Smooth muscle cell (in vitro differentiated cells): Measurements from ENCODE around the gene CADM1. TPM values are rescaled to one million over a fixed set of nuclear protein-coding genes. Genes with fewer than 3 reads are reported as not detected.

Experiments
- DNase-seq: peaks from one replicate; lab custom pipeline; 2025; ENCODE audit not compliant: unreplicated experiment; lab: John Stamatoyannopoulos, UW
- H2AFZ ChIP-seq: fragments of 200-600 bp; sonication (generic); 2 replicates; pipeline ENCODE4 v1.6.0; 2016; ENCODE audit warnings: antibody characterized with exemption, low read depth, mild to moderate bottlenecking
- H3F3A ChIP-seq: fragments of 200-600 bp; sonication (generic); 2 replicates; pipeline ENCODE4 v1.6.0; 2017; ENCODE audit warnings: antibody characterized with exemption, low read depth
- H3K27ac ChIP-seq: fragments of 200-600 bp; sonication (generic); 2 replicates; pipeline ENCODE4 v1.5.1; 2016; ENCODE audit warnings: low read depth, mild to moderate bottlenecking
- H3K27me3 ChIP-seq: fragments of 200-600 bp; sonication (generic); 2 replicates; pipeline ENCODE4 v1.6.1; 2016; ENCODE audit warnings: low read depth, mild to moderate bottlenecking
- H3K36me3 ChIP-seq: fragments of 200-600 bp; sonication (generic); 2 replicates; pipeline ENCODE4 v1.5.1; 2016; ENCODE audit warnings: low read depth
- H3K4me1 ChIP-seq: fragments of 200-600 bp; sonication (generic); 2 replicates; pipeline ENCODE4 v1.5.1; 2016; ENCODE audit warnings: low read depth
- H3K4me2 ChIP-seq: fragments of 200-600 bp; sonication (generic); 2 replicates; pipeline ENCODE4 v1.6.0; 2016; ENCODE audit warnings: mild to moderate bottlenecking
- H3K4me3 ChIP-seq: fragments of 200-600 bp; sonication (generic); 2 replicates; pipeline ENCODE4 v1.5.1; 2016; ENCODE audit warnings: mild to moderate bottlenecking
- H3K79me2 ChIP-seq: fragments of 200-600 bp; sonication (generic); 2 replicates; pipeline ENCODE4 v1.6.0; 2016; ENCODE audit warnings: low read depth, mild to moderate bottlenecking
- H3K9ac ChIP-seq: fragments of 200-600 bp; sonication (generic); 2 replicates; pipeline ENCODE4 v1.6.0; 2016; ENCODE audit warnings: low read depth
- H3K9me3 ChIP-seq: fragments of 200-600 bp; sonication (generic); replicated peaks from 2 replicates; pipeline ENCODE4 v1.5.1; 2016; ENCODE audit warnings: low read depth
- H4K20me1 ChIP-seq: fragments of 200-600 bp; sonication (generic); 2 replicates; pipeline ENCODE4 v1.6.0; 2016; ENCODE audit warnings: low read depth
- WGBS: methylation state at CpG from one replicate; pipeline ENCODE4 v1.1.7; 2016; ENCODE audit warnings: low lambda C conversion rate; 5-methylcytosine and 5-hydroxymethylcytosine counted together
- polyA plus RNA-seq: library from polyadenylated mRNA; unstranded; fragments of >200 nt; fragmentation: Nextera tagmentation; extraction: Ambion mirVana; gene quantifications from 2 replicates; pipeline ENCODE4 v1.2.1, GENCODE V29; 2016
- total RNA-seq: library from RNA; depleted of rRNA; stranded (reverse); fragments of >200 nt; gene quantifications from 2 replicates; pipeline ENCODE4 v1.2.3, GENCODE V29; 2014
- TF ChIP-seq, protein P1 (sequence below): fragments of 200-600 bp; sonication (generic); IDR thresholded peaks from 2 replicates; pipeline ENCODE4 v1.5.1; 2017; ENCODE audit warnings: borderline replicate concordance, mild to moderate bottlenecking, antibody characterized with exemption; ENCODE audit not compliant: insufficient read depth, poor library complexity, severe bottlenecking

The CADM1 gene
- total and polyA plus RNA-seq, 2 experiments from 2014 or later, result 158 to 167 TPM

- Histone ChIP-seq H3K4me3 (no peak overlapping the region), H4K20me1 (peaks cover 73% of the 10 kb centered on the region), H3K79me2 (peaks cover 45% of the 10 kb centered on the region), H2AFZ (no peak overlapping the region), H3K4me2 (no peak overlapping the region), H3K27ac (no peak overlapping the region), H3K9me3 (no peaks in the 10 kb centered on the region), H3K4me1 (no peaks in the 10 kb centered on the region), H3K36me3 (no peaks in the 10 kb centered on the region), H3F3A (no peaks in the 10 kb centered on the region), H3K27me3 (no peaks in the 10 kb centered on the region), H3K9ac (no peak overlapping the region)
- DNase-seq, result no peak
- TF ChIP-seq, protein P1, sequence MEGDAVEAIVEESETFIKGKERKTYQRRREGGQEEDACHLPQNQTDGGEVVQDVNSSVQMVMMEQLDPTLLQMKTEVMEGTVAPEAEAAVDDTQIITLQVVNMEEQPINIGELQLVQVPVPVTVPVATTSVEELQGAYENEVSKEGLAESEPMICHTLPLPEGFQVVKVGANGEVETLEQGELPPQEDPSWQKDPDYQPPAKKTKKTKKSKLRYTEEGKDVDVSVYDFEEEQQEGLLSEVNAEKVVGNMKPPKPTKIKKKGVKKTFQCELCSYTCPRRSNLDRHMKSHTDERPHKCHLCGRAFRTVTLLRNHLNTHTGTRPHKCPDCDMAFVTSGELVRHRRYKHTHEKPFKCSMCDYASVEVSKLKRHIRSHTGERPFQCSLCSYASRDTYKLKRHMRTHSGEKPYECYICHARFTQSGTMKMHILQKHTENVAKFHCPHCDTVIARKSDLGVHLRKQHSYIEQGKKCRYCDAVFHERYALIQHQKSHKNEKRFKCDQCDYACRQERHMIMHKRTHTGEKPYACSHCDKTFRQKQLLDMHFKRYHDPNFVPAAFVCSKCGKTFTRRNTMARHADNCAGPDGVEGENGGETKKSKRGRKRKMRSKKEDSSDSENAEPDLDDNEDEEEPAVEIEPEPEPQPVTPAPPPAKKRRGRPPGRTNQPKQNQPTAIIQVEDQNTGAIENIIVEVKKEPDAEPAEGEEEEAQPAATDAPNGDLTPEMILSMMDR, result no peak
- 97% methylated on average over 3 of the region's 3 CpGs for WGBS
Measured at GRCh38 chr11:115470928-115471327, 33.3 kb downstream of the CADM1 start.

DNA sequence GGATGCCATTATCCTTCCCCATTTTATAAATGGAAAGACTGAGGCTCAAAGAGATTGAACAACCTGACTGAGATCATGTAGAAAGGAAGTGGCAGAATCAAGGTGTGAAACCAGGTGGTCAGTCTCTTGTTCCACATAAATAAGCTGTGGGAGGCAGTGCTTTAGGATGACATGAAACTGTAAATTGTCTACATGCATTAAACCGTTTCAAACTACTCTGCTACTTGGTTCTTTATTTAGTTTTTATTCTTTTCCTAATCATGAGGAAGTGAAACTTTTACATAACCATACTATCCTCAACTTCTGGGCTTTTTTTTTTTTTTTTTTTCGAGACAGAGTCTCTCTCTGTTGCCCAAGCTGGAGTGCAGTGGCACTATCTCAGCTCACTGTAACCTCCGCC is 34.9 kb downstream of the CADM1 start:
- WGBS, result 86% methylated on average over 3 of the region's 3 CpGs
- no peak overlapping the region for H3K9ac ChIP-seq
- H3K4me3 ChIP-seq, result no peak overlapping the region
- H2AFZ ChIP-seq, result no peak overlapping the region
- no peaks in the 10 kb centered on the region for H3K27me3 ChIP-seq
- DNase-seq, result no peak
- H3K4me2 ChIP-seq, result no peak overlapping the region
- no peaks in the 10 kb centered on the region for H3F3A ChIP-seq
- no peaks in the 10 kb centered on the region for H3K4me1 ChIP-seq
- TF ChIP-seq, protein P1, result no peak
- no peaks in the 10 kb centered on the region for H3K9me3 ChIP-seq
- no peak overlapping the region for H3K27ac ChIP-seq
- H4K20me1 ChIP-seq, result peaks cover 77% of the 10 kb centered on the region
- peaks cover 53% of the 10 kb centered on the region for H3K79me2 ChIP-seq
- H3K36me3 ChIP-seq, result no peaks in the 10 kb centered on the region

GRCh38 chr11:115466122-115466521 is 38.1 kb downstream of the CADM1 start:
- TF ChIP-seq, protein P1, result no peak

DNA sequence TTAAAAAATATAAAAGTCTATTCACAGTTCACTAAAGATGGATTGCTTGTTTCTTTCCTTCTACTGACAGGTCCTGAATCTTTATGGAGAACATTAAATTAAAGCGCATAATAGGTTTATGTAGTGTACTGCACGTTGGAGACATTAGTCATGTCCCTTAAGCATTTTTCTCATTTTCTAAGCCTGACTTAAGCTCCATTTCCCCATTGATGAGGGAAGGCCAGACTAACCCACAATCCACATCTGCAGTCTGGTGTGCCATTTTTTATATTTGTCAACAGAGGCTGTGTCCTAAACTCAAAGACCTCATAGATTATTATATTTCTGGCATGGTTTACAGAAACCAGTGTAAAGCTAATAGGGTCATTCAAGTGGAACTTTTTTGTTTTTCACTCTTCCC is 39.9 kb downstream of the CADM1 start:
- TF ChIP-seq, protein P1, result no peak
- no peak for DNase-seq
- Histone ChIP-seq H3K4me2 (peak overlapping the region; percentile 56), H3K4me3 (no peak overlapping the region), H3K79me2 (peaks cover 37% of the 10 kb centered on the region), H3K27me3 (no peaks in the 10 kb centered on the region), H3K9ac (no peak overlapping the region), H4K20me1 (peaks cover 58% of the 10 kb centered on the region), H3K4me1 (peaks cover 16% of the 10 kb centered on the region), H3K9me3 (no peaks in the 10 kb centered on the region), H3K27ac (peak overlapping the region; percentile 57), H3F3A (no peaks in the 10 kb centered on the region), H2AFZ (no peak overlapping the region), H3K36me3 (no peaks in the 10 kb centered on the region)
- 28% methylated on average over 2 of the region's 2 CpGs for WGBS

More at GRCh38 chr11:115466122-115466521, 38.1 kb downstream of the CADM1 start:
- no peak for DNase-seq
- Histone ChIP-seq H3K79me2 (peaks cover 41% of the 10 kb centered on the region), H3K9me3 (no peaks in the 10 kb centered on the region), H3K27ac (no peak overlapping the region), H4K20me1 (peaks cover 60% of the 10 kb centered on the region), H3K4me3 (no peak overlapping the region), H3K36me3 (no peaks in the 10 kb centered on the region), H3F3A (no peaks in the 10 kb centered on the region), H3K4me2 (no peak overlapping the region), H3K4me1 (peaks cover 6% of the 10 kb centered on the region), H3K27me3 (no peaks in the 10 kb centered on the region), H2AFZ (no peak overlapping the region), H3K9ac (no peak overlapping the region)
- WGBS, result 59% methylated on average over 3 of the region's 3 CpGs
